HG02678 (cell line): ENCODE data around the gene APMAP.
A peak's percentile ranks its signal among the peaks of the same experiment; 100 is the strongest.
"Not testable (repeated sequence)": the region's sequence is repeated elsewhere in the genome, so short reads cannot be mapped to it uniquely, and the experiment has no call there.

Experiments
- ATAC-seq: cut with Tn5 transposase; IDR thresholded peaks from one replicate; pipeline ENCODE4 v1.9.1; 2021; ENCODE audit warnings: mild to moderate bottlenecking, moderate library complexity; ENCODE audit not compliant: unreplicated experiment

APMAP gene

DNA sequence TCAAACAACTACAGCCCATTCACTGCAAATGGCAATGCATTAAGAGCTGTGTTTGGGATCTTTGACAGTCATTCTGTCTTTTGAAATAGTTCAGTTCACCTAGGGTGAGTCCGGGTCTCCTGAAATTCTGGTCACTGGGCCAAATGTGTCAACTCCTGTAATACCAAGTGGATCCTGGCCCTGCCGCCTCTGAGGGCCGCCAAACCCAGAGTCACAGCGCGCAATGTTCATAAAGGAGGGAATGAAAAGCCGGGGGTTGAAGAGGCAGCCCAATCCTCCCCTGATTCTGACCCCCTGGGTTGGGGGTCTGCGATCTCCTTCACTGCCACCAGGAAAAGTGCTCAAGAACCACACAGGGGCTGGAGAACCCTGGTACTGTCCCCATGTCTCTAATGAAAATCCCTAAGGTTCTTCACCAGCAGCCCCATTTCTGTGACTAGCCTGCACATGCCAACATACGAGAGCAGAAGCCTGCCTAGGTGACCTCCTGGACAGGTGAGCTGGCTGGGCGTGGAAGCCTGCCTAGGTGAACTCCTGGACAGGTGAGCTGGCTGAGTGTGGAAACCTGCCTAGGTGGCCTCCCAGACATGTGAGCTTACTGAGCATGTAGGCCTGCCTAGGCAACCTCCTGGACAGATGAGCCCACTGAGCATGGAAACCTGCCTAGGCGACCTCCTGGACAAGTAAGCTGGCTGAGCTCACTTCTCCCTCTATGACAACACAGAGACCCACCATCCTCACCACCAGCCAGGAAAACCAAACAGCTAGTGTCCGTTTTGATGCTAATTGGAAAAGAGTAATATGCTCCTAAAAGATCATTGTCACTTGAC, 16.1 kb upstream of the APMAP start:
- no peak for ATAC-seq

GRCh38 chr20:25007491-25008305, 15.1 kb upstream of the APMAP start:
- no peak for ATAC-seq

- no peak for ATAC-seq
Observed at GRCh38 chr20:25006431-25007167, 14.0 kb upstream of the APMAP start.

DNA sequence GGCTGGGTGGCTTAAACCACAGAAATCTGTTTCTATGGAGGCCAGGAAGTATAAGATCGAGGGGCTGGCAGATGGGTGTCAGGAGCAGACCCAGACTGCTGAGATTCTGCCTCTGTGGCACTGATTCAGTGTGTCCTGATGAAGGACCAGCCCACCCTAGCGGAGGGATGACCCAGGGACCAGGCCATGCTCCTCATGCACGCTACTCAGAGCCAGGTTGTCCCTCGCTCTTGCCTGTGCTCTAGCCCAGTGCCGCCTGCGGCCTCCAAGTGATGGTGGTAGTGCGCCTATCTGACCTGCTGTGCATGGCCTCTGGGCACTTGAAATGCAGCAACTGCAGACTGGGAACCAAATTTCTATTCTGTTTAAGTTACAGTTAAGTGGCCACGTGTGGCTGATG, 13.1 kb upstream of the APMAP start:
- ATAC-seq = no peak

DNA sequence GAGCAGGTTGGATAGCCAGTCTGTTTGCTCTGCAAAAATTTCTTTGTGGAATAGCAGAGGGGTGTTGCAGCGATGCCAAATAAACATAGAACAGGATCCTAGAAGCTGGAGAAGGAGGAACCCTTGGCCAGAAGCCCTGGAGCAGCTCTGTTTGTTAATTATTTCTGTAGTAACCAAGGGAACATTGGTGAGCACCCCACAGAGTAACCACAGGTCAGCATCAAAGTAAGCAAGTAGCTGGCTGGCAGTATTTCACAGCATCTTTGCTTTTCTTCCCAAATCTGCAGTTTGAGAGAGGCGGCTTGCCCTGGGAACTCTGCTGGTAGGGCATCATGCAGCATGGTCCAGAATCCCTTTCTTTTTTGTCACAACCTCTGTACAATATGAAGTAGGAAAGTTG, 12.7 kb upstream of the APMAP start:
- no peak for ATAC-seq

DNA sequence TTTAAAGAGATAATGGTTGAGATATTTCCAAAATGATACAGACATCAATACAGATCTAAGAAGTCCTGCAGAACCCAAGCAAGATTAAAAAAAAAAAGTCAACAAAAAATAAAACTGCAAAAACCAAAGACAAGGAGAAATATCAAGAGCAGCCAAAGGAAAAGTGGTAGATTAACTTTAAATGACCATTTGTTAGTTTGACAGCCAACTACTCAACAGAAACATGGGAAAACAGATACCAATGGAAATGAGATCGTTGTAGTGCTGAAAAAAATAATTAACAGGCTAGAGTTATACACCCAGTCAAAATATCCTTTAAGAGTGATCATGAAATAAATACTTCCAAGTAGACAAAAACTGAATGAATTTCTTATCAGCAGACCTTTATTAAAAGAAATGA, 10.5 kb upstream of the APMAP start:
- no peak for ATAC-seq

GRCh38 chr20:25001323-25001722, 8.8 kb upstream of the APMAP start:
- ATAC-seq = not testable (repeated sequence)

DNA sequence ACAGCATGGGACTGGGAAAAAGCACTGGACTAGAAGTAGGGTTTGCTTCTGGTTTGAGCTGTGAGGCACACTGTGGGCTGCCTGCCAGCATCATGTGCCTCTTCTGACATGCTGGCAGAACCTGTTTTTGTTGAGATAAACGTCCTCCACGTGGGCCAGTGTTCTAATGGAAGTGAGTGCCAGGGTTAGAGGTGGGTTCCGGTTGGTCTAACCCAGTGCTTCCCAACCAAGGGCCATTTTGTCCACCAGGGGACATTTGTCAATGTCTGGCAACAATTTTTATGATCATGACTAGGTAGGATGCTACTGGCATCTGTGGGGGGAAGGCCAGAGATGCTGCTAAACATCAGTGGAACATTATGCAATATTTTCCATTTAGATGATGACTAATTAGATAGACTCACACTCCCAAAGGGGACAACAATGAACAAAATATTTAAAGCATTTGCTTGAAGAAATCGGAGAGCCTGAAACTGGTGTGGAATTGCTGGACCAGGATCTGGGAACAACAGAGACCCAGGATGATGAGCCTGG, 7.8 kb upstream of the APMAP start:
- no peak for ATAC-seq

DNA sequence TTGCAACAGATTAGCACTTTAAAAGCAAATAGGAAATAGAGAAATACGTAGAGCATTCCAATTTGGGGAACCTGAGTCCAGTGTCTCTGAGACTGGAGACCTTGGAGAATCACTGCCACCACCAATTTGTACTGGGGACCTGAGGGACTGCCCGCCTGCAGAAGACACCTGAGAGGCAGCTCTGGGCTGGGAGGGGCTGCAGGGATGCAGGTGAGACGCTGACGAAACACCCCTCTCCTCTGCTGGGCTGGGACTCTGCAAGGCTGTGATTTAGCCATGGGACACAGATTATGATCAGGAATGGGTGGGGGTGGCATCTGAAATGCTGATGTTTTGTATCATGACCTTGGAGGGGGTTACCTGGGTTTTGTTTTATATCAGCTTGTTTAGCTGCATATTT, 7.0 kb upstream of the APMAP start:
- ATAC-seq = no peak

DNA sequence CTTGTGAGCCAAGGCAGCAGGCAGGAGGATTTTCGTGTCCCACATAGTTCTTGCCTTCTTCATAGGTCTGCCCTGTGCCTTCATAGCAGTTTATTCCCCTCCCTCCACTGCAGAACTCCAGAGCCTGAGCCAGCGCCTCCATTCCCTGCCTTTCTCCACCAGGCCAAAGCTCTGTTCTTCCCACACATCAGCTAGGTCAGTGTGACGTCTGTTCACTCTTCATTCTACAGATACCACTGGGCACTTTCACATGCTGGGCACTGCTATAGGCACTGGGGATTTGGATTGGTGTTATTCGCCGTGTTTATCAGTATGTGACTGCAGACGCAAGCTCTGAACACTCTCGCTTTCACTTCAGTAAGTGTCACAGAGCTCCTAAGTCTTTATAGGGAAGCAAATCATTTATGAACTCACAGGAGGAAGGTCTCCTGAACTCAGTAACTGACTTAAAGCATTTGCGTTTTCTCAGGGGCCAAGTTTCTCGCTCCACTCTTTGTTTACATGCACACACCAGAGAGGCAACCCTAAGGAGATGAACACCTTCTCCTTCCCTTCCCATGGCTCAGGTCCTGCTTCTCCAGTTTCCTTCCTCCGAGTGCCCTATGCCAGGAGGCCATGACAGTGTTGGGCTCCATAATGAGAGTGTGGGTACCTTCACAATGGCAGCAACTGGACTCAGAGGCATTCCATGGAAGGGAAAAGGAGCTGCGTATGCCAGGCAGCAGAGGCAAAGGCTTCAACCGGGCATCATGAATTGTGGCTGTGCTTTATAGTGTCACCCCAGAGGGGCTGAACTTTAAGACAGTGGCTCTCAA, 6.3 kb upstream of the APMAP start:
- no peak for ATAC-seq

GRCh38 chr20:24998121-24998520, 5.6 kb upstream of the APMAP start:
- no peak for ATAC-seq

DNA sequence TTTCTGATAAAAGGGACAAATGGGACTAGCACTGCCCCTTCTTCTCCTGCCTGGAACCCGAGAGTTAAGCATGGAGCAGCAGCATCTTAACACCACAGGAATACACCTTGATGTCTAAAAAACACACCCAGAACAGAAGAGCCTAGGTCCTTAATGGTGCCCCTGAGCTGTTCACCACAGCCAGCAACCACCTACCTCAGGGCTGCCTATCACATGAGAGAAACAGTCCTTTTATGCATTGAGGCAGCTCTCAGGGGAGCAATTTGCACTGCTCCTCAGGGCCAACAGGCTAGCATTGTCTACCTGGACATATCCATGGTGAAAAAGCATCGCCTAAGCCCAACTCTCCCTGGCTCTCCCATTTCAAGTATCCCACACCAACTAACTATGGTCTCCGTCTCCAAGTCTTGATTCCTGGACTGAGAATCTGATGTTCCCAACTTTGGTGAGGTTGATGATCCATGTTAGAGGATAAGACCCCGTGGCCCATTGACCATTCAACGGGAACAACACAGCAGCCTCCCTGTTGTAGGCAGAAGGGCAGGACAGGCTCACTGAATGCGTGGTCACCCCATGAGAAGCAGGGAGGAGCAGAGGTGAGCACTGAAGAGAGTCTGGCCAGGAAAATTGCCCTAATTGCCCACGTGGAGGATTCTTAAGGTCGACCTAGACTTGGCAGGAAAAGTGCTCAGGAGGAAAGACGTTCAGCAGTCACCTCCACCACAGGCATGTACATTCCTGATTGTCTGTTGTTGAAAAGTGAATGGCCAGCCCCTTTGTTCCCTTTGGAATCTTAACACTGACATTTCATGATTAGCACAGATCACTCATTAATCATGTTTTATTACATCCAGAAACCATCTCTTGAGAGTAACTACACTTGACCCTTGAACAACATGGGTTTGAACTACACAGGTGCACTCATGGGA, 4.2 kb upstream of the APMAP start:
- no peak for ATAC-seq

- ATAC-seq = no peak
Observed at GRCh38 chr20:24995741-24996448, 3.3 kb upstream of the APMAP start.

DNA sequence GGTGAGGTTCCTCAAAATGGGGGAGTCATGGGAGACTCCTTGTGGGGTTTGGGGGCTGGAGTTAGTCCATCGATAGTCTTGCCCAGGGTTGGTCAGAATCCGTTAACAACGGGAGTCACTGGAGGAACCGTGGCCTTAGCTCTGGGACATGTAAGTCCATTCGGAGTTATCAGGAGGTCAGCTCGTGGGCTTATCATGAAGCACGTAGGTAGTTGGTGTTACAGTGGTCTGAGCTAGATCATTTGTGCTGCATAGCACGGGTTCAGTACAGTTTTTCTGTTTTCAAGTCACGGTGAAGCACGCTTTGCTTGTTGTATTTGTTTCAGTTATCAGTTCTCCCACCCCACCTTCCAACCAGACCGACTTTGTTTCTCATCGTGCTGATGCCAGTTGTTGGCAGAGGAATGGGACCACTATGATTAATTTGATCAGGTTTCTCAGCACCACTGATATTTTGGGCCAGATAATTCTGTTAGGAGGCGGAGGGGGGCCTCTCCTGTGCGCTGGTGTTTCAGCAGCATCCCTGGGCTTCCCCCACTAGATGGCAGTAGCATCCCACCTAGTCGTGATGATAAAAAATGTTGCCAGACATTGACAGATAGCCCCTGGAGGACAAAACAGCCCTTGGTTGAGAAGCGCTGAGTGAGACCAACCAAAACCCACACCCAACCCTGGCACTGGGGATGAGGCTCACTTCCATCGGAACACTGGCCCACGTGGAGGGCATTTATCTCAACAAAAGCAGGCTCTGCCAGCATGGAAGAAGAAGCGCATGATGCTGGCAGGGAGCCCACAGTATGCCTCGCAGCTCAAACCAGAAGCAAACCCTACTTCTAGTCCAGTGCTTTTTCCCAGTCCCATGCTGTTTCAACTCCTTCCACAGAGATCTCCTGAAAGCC, 2.2 kb upstream of the APMAP start:
- peak; percentile 23 for ATAC-seq

DNA sequence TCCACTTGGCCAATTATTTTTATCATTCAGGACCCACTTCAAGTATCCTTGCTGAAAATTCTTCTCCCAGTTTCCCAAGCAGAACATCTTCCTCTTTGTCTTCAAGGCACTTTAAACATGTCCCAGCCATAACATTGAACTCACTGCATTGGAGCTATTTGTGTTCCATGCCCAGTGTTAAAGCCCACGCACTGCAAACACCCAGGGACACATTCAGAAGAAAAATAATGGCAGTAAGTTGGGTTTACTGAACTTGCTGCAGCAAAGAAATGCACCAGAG, 1.6 kb upstream of the APMAP start:
- no peak for ATAC-seq

DNA sequence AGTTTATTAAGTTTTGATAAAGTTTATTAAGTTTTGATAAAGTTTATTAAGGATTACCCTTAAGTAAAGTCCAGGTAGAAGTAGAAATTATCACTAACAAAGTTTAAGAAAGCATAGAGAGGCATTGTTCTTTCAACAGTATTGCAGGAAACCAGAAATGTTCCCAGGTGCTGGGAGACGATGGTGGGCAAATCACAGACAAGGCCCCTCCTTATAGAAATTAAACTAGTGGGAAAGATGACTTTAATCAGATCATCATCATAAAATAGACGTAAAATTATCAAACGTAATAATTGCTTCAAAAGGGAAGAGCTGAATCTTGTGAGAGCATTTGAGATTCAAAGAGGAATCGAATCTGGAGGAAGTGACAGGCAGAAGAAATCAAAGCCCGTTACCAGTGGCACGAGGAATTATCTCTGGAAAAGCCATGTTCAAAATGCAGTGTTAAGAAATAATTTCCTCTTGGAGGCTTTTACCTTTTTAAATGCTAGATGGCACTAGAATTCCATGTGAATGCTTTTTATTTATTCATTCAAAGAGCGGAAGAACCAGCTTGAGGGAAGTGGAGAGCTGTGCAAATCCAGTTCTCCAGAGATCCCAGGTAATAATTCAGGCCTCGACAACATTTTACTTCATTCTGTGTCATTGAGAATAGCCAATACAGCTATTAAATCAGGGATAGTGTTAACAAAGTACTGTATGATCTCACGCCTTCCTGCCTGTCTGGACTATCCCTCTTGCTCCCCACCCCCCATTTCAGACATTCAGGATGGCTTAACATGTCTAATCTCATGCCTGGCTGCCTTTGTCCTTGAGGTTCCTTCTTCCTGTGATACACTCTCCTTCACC, 1.0 kb upstream of the APMAP start:
- no peak for ATAC-seq

DNA sequence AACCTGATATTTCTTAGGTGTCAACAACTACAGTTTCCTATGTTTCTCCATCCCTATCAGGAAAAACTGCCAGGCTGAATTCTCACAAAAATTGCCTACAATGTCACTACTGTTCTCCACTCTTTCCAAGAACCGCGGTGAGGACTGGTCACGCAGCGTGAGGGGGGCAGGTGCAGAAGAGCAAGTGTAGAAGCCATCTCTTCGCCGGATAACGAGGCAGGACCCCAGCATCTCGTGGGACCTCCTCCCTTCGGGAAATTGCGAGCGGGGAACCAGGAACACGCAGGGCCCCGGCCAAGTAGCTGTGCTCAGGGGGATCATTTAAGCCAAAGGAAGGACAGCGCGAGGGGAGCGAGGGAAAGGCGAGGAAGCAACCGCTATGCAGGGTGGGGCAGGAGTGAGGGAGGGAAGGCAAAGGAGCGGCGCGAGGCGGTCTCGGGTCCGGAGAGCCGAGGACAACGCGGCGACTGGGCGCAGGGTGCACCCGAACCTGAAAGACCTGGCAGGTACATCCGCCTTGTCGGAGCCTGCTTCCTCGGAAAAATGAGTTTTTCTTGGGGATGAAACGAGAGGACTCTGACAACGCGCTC, 559 bp downstream of the APMAP start:
- peak; percentile 19 for ATAC-seq
